Raji (cell line): ENCODE measurements around the gene CD83.
A peak's percentile ranks its signal among the peaks of the same experiment; 100 is the strongest.

Source experiments
- POLR2A ChIP-seq: IDR thresholded peaks from 2 replicates; pipeline ENCODE4 v1.6.1; 2011; ENCODE audit warnings: low read depth, low read length, control low read depth; ENCODE audit not compliant: insufficient read depth

Gene CD83

GRCh38 chr6:14117158-14118090 lies at the start of gene CD83:
Gene CD83 (plus strand): TSS chr6:14117772. CDS start chr6:14117812, 40 bp downstream.
- TF ChIP-seq POLR2A, result peak; percentile 98

- no peak for TF ChIP-seq POLR2A
Observed at GRCh38 chr6:14068133-14068532, 49.4 kb upstream of the CD83 start.

GRCh38 chr6:14068623-14069022 lies 48.9 kb upstream of the CD83 start:
- TF ChIP-seq POLR2A, result no peak

- no peak for TF ChIP-seq POLR2A
Observed at GRCh38 chr6:14070457-14070856, 47.1 kb upstream of the CD83 start.

- TF ChIP-seq POLR2A, result no peak
Observed at GRCh38 chr6:14072084-14072483, 45.5 kb upstream of the CD83 start.

- TF ChIP-seq POLR2A, result no peak
Observed at GRCh38 chr6:14074476-14075094, 43.0 kb upstream of the CD83 start.

- no peak for TF ChIP-seq POLR2A
Observed at GRCh38 chr6:14075095-14075503, 42.5 kb upstream of the CD83 start.

- TF ChIP-seq POLR2A, result no peak
Observed at GRCh38 chr6:14077193-14077867, 40.2 kb upstream of the CD83 start.

GRCh38 chr6:14079433-14079832 lies 38.1 kb upstream of the CD83 start:
- no peak for TF ChIP-seq POLR2A

GRCh38 chr6:14079971-14080370 lies 37.6 kb upstream of the CD83 start:
- no peak for TF ChIP-seq POLR2A

GRCh38 chr6:14081126-14081525 lies 36.4 kb upstream of the CD83 start:
- TF ChIP-seq POLR2A, result no peak

- TF ChIP-seq POLR2A, result no peak
Observed at GRCh38 chr6:14082771-14083170, 34.8 kb upstream of the CD83 start.

GRCh38 chr6:14083262-14083661 lies 34.3 kb upstream of the CD83 start:
- TF ChIP-seq POLR2A, result no peak

- no peak for TF ChIP-seq POLR2A
Observed at GRCh38 chr6:14083751-14084150, 33.8 kb upstream of the CD83 start.

- TF ChIP-seq POLR2A, result no peak
Observed at GRCh38 chr6:14084388-14084787, 33.2 kb upstream of the CD83 start.

GRCh38 chr6:14085176-14085787 lies 32.3 kb upstream of the CD83 start:
- no peak for TF ChIP-seq POLR2A

GRCh38 chr6:14086701-14087100 lies 30.9 kb upstream of the CD83 start:
- no peak for TF ChIP-seq POLR2A
